Cerebellar nuclear complex (tissue), 1 donor: ENCODE measurements around the gene UTP15.

ENCODE experiments used
- DNase-seq, 2 experiments: peaks; one replicate each; lab custom pipeline; 2025; lab: John Stamatoyannopoulos, UW

Gene UTP15

DNA sequence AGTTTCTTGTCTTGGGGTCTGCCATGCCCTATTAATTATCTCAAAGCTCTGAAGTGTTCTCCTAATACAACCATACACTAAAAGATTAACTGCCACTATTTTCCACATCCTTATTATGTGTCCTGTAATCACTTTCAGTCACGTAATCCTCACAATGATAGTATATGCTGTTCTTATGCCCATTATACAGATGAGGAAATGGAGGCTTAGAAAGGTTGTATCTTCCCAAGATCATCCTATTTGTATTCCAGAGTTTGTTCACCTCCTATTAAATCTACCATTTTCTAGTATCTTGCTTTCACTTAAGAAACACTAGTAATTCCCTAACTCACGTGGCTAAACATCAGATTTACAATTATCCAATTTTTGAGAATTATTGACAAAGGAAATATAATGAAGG lies 57.5 kb downstream of the UTP15 start:
- DNase-seq = no peak

DNA sequence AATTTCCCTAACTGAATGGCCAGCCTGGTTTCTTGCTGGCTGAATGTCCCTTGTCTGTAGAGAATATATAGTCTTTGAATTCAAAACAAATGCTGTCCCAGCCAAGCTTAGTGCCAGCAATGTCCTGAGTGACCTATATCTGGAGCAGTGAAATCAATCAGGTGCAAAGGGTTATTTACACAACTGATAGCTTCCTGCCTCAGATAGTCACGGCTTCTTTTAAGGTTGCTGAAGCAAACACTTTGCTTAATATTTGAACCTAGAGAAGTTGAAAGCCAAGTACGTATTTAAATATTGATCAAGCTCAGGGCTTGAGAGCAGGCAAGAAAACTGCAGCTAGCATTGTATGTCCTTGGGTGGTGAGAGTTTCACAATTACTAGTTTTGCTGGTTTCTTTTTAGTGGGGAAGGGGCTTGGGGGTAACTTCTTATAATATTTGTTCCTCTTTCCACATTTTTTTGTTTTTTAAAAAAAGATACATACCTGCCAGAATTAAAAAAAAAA lies 58.4 kb downstream of the UTP15 start:
- DNase-seq = no peak

DNA sequence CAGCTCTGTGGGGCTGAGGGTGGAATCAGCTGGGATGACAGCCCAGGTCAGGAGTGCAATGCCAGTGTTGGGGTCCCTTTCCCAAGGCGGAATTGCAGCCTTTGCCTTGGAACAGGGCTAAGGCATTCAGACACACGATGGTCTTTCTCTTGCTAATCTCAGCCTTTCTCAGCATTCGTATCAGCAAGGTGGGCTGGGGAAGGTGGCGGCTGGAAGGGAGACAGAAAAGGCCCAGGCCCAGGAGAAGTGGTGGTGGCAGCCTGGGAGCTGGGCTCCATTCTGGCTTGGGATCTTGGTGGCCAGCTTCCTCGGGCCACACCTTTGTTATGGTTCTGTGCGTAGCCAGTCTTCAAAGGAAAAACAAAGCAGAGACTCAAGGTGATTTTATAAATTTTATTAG lies 59.3 kb downstream of the UTP15 start:
- no peak for DNase-seq

GRCh38 chr5:73625372-73625943 lies 59.9 kb downstream of the UTP15 start:
- DNase-seq = no peak

GRCh38 chr5:73625944-73626811 lies 60.6 kb downstream of the UTP15 start, which contains the start of gene ARHGEF28:
Gene ARHGEF28, plus strand, starts transcription at chr5:73626196. Its CDS starts 58,656 bp downstream, at chr5:73684852.
- DNase-seq = no peak

GRCh38 chr5:73626814-73627313 lies 61.3 kb downstream of the UTP15 start:
- DNase-seq = no peak

GRCh38 chr5:73629456-73629855 lies 63.9 kb downstream of the UTP15 start:
- no peak for DNase-seq

GRCh38 chr5:73630765-73631164 lies 65.2 kb downstream of the UTP15 start:
- DNase-seq = no peak

GRCh38 chr5:73631500-73631899 lies 66.0 kb downstream of the UTP15 start:
- DNase-seq = no peak
